Neuronal stem cell (in vitro differentiated cells): ENCODE data around the gene IPO9.

Source experiments
- DNase-seq: peaks from one replicate; pipeline ENCODE4 v3.0.0-alpha.2; 2013; ENCODE audit warnings: low spot score
- H2AFZ ChIP-seq: one replicate; pipeline ENCODE4 v1.6.1; 2013; ENCODE audit warnings: mild to moderate bottlenecking, low read length, inconsistent platforms
- H2AK5ac ChIP-seq: 2 replicates; pipeline ENCODE4 v1.6.1; 2013; ENCODE audit warnings: low read depth, mild to moderate bottlenecking, inconsistent platforms, low read length, moderate library complexity, mixed read lengths
- H2BK120ac ChIP-seq: 2 replicates; pipeline ENCODE4 v1.6.1; 2013; ENCODE audit warnings: low read depth, mild to moderate bottlenecking, inconsistent platforms, low read length, moderate library complexity, mixed read lengths
- H2BK12ac ChIP-seq: one replicate; pipeline ENCODE4 v1.6.1; 2013; ENCODE audit warnings: low read length, inconsistent platforms
- H2BK15ac ChIP-seq: 2 replicates; pipeline ENCODE4 v1.6.1; 2013; ENCODE audit warnings: mild to moderate bottlenecking, low read length, inconsistent platforms, mixed read lengths
- H2BK5ac ChIP-seq: one replicate; pipeline ENCODE4 v1.6.1; 2013; ENCODE audit warnings: inconsistent platforms, mild to moderate bottlenecking, low read length, moderate library complexity
- H3K14ac ChIP-seq: one replicate; pipeline ENCODE4 v1.6.1; 2013; ENCODE audit warnings: low read length, inconsistent platforms
- H3K18ac ChIP-seq: 2 replicates; pipeline ENCODE4 v1.6.1; 2013; ENCODE audit warnings: low read length, inconsistent platforms
- H3K23ac ChIP-seq: 2 replicates; pipeline ENCODE4 v1.6.1; 2013; ENCODE audit warnings: low read depth, mild to moderate bottlenecking, mixed read lengths, low read length, inconsistent platforms; ENCODE audit not compliant: poor library complexity
- H3K27ac ChIP-seq: replicated peaks from 3 replicates; pipeline ENCODE4 v1.5.1; 2013; ENCODE audit warnings: low read length, inconsistent platforms
- H3K27me3 ChIP-seq, 3 experiments: 2 replicates each; pipeline ENCODE4 v1.6.1; 2013; ENCODE audit warnings: low read length in 3 of 3, mild to moderate bottlenecking in 2 of 3, inconsistent platforms in 1 of 3, low read depth in 1 of 3, mixed read lengths in 1 of 3, moderate library complexity in 1 of 3; ENCODE audit not compliant: control insufficient read depth in 3 of 3, insufficient read depth in 3 of 3
- H3K36me3 ChIP-seq, 2 donors: replicated peaks in 1 of 2; 2 replicates each; pipeline ENCODE4 v1.6.1; 2013; ENCODE audit warnings: low read length in 2 of 2; ENCODE audit not compliant: control insufficient read depth in 2 of 2, insufficient read depth in 2 of 2
- H3K4ac ChIP-seq: 2 replicates; pipeline ENCODE4 v1.6.1; 2013; ENCODE audit warnings: inconsistent platforms, mild to moderate bottlenecking, low read length, moderate library complexity
- H3K4me1 ChIP-seq, 2 donors: 1 replicate in 1 of 2; 2 replicates in 1 of 2; pipeline ENCODE4 v1.6.1; 2013; ENCODE audit warnings: low read length in 2 of 2, low read depth in 1 of 2; ENCODE audit not compliant: control insufficient read depth in 2 of 2, insufficient read depth in 1 of 2
- H3K4me2 ChIP-seq: one replicate; pipeline ENCODE4 v1.6.1; 2013; ENCODE audit warnings: mild to moderate bottlenecking, low read length, inconsistent platforms; ENCODE audit not compliant: insufficient read depth, poor library complexity, severe bottlenecking
- H3K4me3 ChIP-seq, 2 donors: 2 replicates each; pipeline ENCODE4 v1.5.1; 2013; ENCODE audit warnings: low read length in 2 of 2, mild to moderate bottlenecking in 2 of 2, inconsistent platforms in 1 of 2, moderate library complexity in 1 of 2
- H3K79me1 ChIP-seq: one replicate; pipeline ENCODE4 v1.6.1; 2013; ENCODE audit warnings: low read depth, mild to moderate bottlenecking, inconsistent platforms, low read length, moderate library complexity
- H3K9ac ChIP-seq: one replicate; pipeline ENCODE4 v1.6.1; 2013; ENCODE audit warnings: mild to moderate bottlenecking, low read depth, low read length, inconsistent platforms; ENCODE audit not compliant: poor library complexity
- H3K9me3 ChIP-seq, 2 donors: replicated peaks in 1 of 2; 2 replicates each; pipeline versions ENCODE3 to v1.6.1; 2013; ENCODE audit warnings: low read length in 2 of 2, mild to moderate bottlenecking in 2 of 2, inconsistent platforms in 1 of 2, low read depth in 1 of 2, mixed read lengths in 1 of 2, moderate library complexity in 1 of 2; ENCODE audit not compliant: control insufficient read depth in 2 of 2, insufficient read depth in 1 of 2
- H4K8ac ChIP-seq: one replicate; pipeline ENCODE4 v1.6.1; 2013; ENCODE audit warnings: low read depth, mild to moderate bottlenecking, inconsistent platforms, low read length, moderate library complexity
- H4K91ac ChIP-seq: one replicate; pipeline ENCODE4 v1.6.1; 2013; ENCODE audit warnings: low read length, low read depth, mild to moderate bottlenecking, inconsistent platforms; ENCODE audit not compliant: poor library complexity
- WGBS, 2 donors: extraction: QIAGEN DNeasy Blood & Tissue Kit; methylation state at CpG; one replicate each; pipeline ENCODE4 v1.1.7; 2013; ENCODE audit warnings: missing lambda C conversion rate in 2 of 2, mixed read lengths in 1 of 2; ENCODE audit not compliant: insufficient read length in 2 of 2, insufficient replicate concordance in 1 of 2; ENCODE audit errors: extremely low coverage in 2 of 2; 5-methylcytosine and 5-hydroxymethylcytosine counted together

IPO9 gene

GRCh38 chr1:201791051-201791778 is 37.7 kb upstream of the IPO9 start:
- peaks cover 0 to 2% of the 10 kb centered on the region in 2 donors for H3K4me1 ChIP-seq
- no peak overlapping the region for H3K14ac ChIP-seq
- no peak overlapping the region for H2BK12ac ChIP-seq
- H3K4ac ChIP-seq = no peak overlapping the region
- no peak overlapping the region for H2AK5ac ChIP-seq
- no peak overlapping the region for H2BK15ac ChIP-seq
- DNase-seq = no peak
- H3K36me3 ChIP-seq = peaks cover 90 to 98% of the 10 kb centered on the region in 2 donors
- peaks cover 2% of the 10 kb centered on the region for H3K79me1 ChIP-seq
- H3K18ac ChIP-seq = no peak overlapping the region
- H2BK120ac ChIP-seq = no peak overlapping the region
- H3K23ac ChIP-seq = no peak overlapping the region
- H3K9me3 ChIP-seq = peaks cover 0 to 9% of the 10 kb centered on the region in 2 donors
- no peak overlapping the region for H4K91ac ChIP-seq
- WGBS, 2 donors = no CpG with 5 or more reads among the region's 8 CpGs
- peak overlapping the region; percentile 44 for H3K27ac ChIP-seq
- no peak overlapping the region for H3K9ac ChIP-seq
- H2BK5ac ChIP-seq = no peak overlapping the region
- H3K27me3 ChIP-seq = no peaks in the 10 kb centered on the region
- H2AFZ ChIP-seq = no peak overlapping the region
- H3K4me2 ChIP-seq = no peak overlapping the region
- H3K4me3 ChIP-seq = no peak overlapping the region
- no peak overlapping the region for H4K8ac ChIP-seq

- H3K4me1 ChIP-seq = peaks cover 0 to 2% of the 10 kb centered on the region in 2 donors
- H2BK120ac ChIP-seq = no peak overlapping the region
- H3K79me1 ChIP-seq = no peaks in the 10 kb centered on the region
- H3K27me3 ChIP-seq = no peaks in the 10 kb centered on the region
- no peak overlapping the region for H3K4ac ChIP-seq
- H3K14ac ChIP-seq = no peak overlapping the region
- H2BK12ac ChIP-seq = no peak overlapping the region
- no peak overlapping the region for H2AK5ac ChIP-seq
- H3K4me2 ChIP-seq = no peak overlapping the region
- H3K9ac ChIP-seq = no peak overlapping the region
- H3K4me3 ChIP-seq = no peak overlapping the region
- peaks cover 86 to 98% of the 10 kb centered on the region in 2 donors for H3K36me3 ChIP-seq
- H3K27ac ChIP-seq = peak overlapping the region; percentile 44
- H4K91ac ChIP-seq = no peak overlapping the region
- H3K23ac ChIP-seq = no peak overlapping the region
- no peak overlapping the region for H3K18ac ChIP-seq
- no peak for DNase-seq
- H2BK5ac ChIP-seq = no peak overlapping the region
- WGBS, 2 donors = no CpG with 5 or more reads among the region's 3 CpGs
- H2AFZ ChIP-seq = no peak overlapping the region
- H3K9me3 ChIP-seq = peaks cover 0 to 13% of the 10 kb centered on the region in 2 donors
- H4K8ac ChIP-seq = no peak overlapping the region
- H2BK15ac ChIP-seq = no peak overlapping the region
These were observed 37.2 kb upstream of the IPO9 start for GRCh38 chr1:201791779-201792173.

GRCh38 chr1:201792534-201793305 is 36.2 kb upstream of the IPO9 start:
- H2BK12ac ChIP-seq = no peak overlapping the region
- H2BK5ac ChIP-seq = no peak overlapping the region
- H2BK15ac ChIP-seq = no peak overlapping the region
- H3K9ac ChIP-seq = no peak overlapping the region
- H3K18ac ChIP-seq = peak overlapping the region; percentile 13
- no peak overlapping the region for H2BK120ac ChIP-seq
- H3K4me3 ChIP-seq = no peak overlapping the region
- H4K91ac ChIP-seq = no peak overlapping the region
- no peak overlapping the region for H3K14ac ChIP-seq
- peaks cover 77 to 98% of the 10 kb centered on the region in 2 donors for H3K36me3 ChIP-seq
- no peak overlapping the region for H3K23ac ChIP-seq
- no peak overlapping the region for H3K4ac ChIP-seq
- peaks cover 0 to 17% of the 10 kb centered on the region in 2 donors for H3K9me3 ChIP-seq
- no peak overlapping the region for H4K8ac ChIP-seq
- H3K27ac ChIP-seq = peak overlapping the region; percentile 44
- no peak overlapping the region for H2AFZ ChIP-seq
- H3K79me1 ChIP-seq = no peaks in the 10 kb centered on the region
- no peak overlapping the region for H3K4me2 ChIP-seq
- peak; percentile 73 for DNase-seq
- no peak overlapping the region for H2AK5ac ChIP-seq
- no CpG with 5 or more reads among the region's 9 CpGs for WGBS, 2 donors
- no peaks in the 10 kb centered on the region for H3K27me3 ChIP-seq
- H3K4me1 ChIP-seq = peaks cover 0 to 2% of the 10 kb centered on the region in 2 donors

GRCh38 chr1:201793306-201793925 is 35.5 kb upstream of the IPO9 start:
- Histone ChIP-seq H2BK12ac (no peak overlapping the region), H2BK15ac (no peak overlapping the region)

More at GRCh38 chr1:201793306-201793925, 35.5 kb upstream of the IPO9 start:
- no peak overlapping the region for H2AK5ac ChIP-seq
- H2AFZ ChIP-seq = no peak overlapping the region
- no peak overlapping the region for H3K18ac ChIP-seq
- no peak overlapping the region for H4K91ac ChIP-seq
- no peaks in the 10 kb centered on the region for H3K27me3 ChIP-seq
- H4K8ac ChIP-seq = no peak overlapping the region
- H3K79me1 ChIP-seq = peaks cover 3% of the 10 kb centered on the region
- no peak for DNase-seq
- no peak overlapping the region for H2BK5ac ChIP-seq
- WGBS, 2 donors = no CpG with 5 or more reads among the region's 11 CpGs
- no peak overlapping the region for H3K4ac ChIP-seq
- peaks cover 0 to 17% of the 10 kb centered on the region in 2 donors for H3K9me3 ChIP-seq
- no peak overlapping the region for H3K9ac ChIP-seq
- H3K23ac ChIP-seq = no peak overlapping the region
- no peak overlapping the region for H3K4me2 ChIP-seq
- no peak overlapping the region for H3K14ac ChIP-seq
- peaks cover 77 to 98% of the 10 kb centered on the region in 2 donors for H3K36me3 ChIP-seq
- no peak overlapping the region for H3K4me3 ChIP-seq
- H2BK120ac ChIP-seq = no peak overlapping the region
- H3K4me1 ChIP-seq = peaks cover 0 to 2% of the 10 kb centered on the region in 2 donors
- no peak overlapping the region for H3K27ac ChIP-seq
